HEK293 (cell line): Measurements from ENCODE around the gene TREX2.

Source experiments
- CTCF ChIA-PET: fragments of 350-600 bp; formaldehyde crosslinking; extraction: SDS; loops from one replicate; lab custom pipeline; 2021; ENCODE audit warnings: antibody characterized with exemption; lab: Yijun Ruan, JAX
- POLR2A ChIA-PET: fragments of 300-600 bp; formaldehyde crosslinking; extraction: SDS; loops from one replicate; lab custom pipeline; 2020; ENCODE audit warnings: antibody characterized with exemption, inconsistent platforms; lab: Yijun Ruan, JAX
- H3K27ac ChIP-seq: fragments of 200-500 bp; sonication (Bioruptor generic); 2 replicates; pipeline ENCODE4 v1.5.1; 2014; ENCODE audit warnings: low read depth, low read length, control low read depth, inconsistent platforms; ENCODE audit errors: extremely low read depth
- H3K36me3 ChIP-seq, 2 experiments: fragments of 200-500 bp in 1 of 2; sonication (Bioruptor generic) in 1 of 2; 1 replicate in 1 of 2; 2 replicates in 1 of 2; pipeline ENCODE4 v1.5.1; 2014 to 2017; ENCODE audit warnings: inconsistent platforms in 2 of 2, low read length in 2 of 2; ENCODE audit not compliant: control insufficient read depth in 2 of 2, insufficient read depth in 1 of 2
- H3K4me1 ChIP-seq: fragments of 200-500 bp; sonication (Bioruptor generic); 2 replicates; pipeline ENCODE4 v1.5.1; 2014; ENCODE audit warnings: mild to moderate bottlenecking, low read length, inconsistent platforms; ENCODE audit not compliant: control insufficient read depth, insufficient read depth
- H3K4me3 ChIP-seq: 2 replicates; pipeline ENCODE4 v1.5.1; 2011; ENCODE audit warnings: low read depth, mild to moderate bottlenecking, control low read depth, low read length, moderate library complexity
- H3K9me3 ChIP-seq: fragments of 200-500 bp; sonication (Bioruptor generic); 2 replicates; pipeline ENCODE4 v1.5.1; 2014; ENCODE audit warnings: low read depth, low read length, inconsistent platforms; ENCODE audit not compliant: control insufficient read depth, insufficient read depth
- BCL11A ChIP-seq: fragments of 450-650 bp; formaldehyde crosslinking; IDR thresholded peaks from 2 replicates; pipeline ENCODE4 v1.5.1; 2016; ENCODE audit warnings: low read depth, missing biosample characterization, missing genetic modification characterization
- BCL6B ChIP-seq: fragments of 450-650 bp; formaldehyde crosslinking; IDR thresholded peaks from 2 replicates; pipeline ENCODE4 v1.5.1; 2017; ENCODE audit warnings: missing biosample characterization, missing genetic modification characterization
- FEZF1 ChIP-seq: fragments of 450-650 bp; formaldehyde crosslinking; IDR thresholded peaks from 2 replicates; pipeline ENCODE4 v1.5.1; 2016; ENCODE audit warnings: missing biosample characterization, missing genetic modification characterization
- KLF16 ChIP-seq: fragments of 450-650 bp; formaldehyde crosslinking; IDR thresholded peaks from 2 replicates; pipeline ENCODE4 v1.5.1; 2017; ENCODE audit warnings: missing biosample characterization, missing genetic modification characterization
- PRDM2 ChIP-seq: fragments of 450-650 bp; formaldehyde crosslinking; IDR thresholded peaks from 2 replicates; pipeline ENCODE4 v1.5.1; 2016; ENCODE audit warnings: missing biosample characterization, missing genetic modification characterization, borderline replicate concordance
- PRDM4 ChIP-seq: fragments of 450-650 bp; formaldehyde crosslinking; IDR thresholded peaks from 2 replicates; pipeline ENCODE4 v1.5.1; 2017; ENCODE audit warnings: missing biosample characterization, missing genetic modification characterization
- SP3 ChIP-seq: fragments of 450-650 bp; formaldehyde crosslinking; IDR thresholded peaks from 2 replicates; pipeline ENCODE4 v1.5.1; 2016; ENCODE audit warnings: missing biosample characterization, missing genetic modification characterization
- WT1 ChIP-seq: fragments of 450-650 bp; formaldehyde crosslinking; IDR thresholded peaks from 2 replicates; pipeline ENCODE4 v1.5.1; 2016; ENCODE audit warnings: missing biosample characterization, missing genetic modification characterization
- ZFHX2 ChIP-seq: fragments of 450-650 bp; formaldehyde crosslinking; conservative IDR thresholded peaks from 2 replicates; pipeline ENCODE4 v1.5.1; 2016; ENCODE audit warnings: missing biosample characterization, missing genetic modification characterization
- ZNF114 ChIP-seq: fragments of 450-650 bp; formaldehyde crosslinking; IDR thresholded peaks from 2 replicates; pipeline ENCODE4 v1.5.0; 2017; ENCODE audit warnings: missing biosample characterization, missing genetic modification characterization
- ZNF174 ChIP-seq: fragments of 450-650 bp; formaldehyde crosslinking; IDR thresholded peaks from 2 replicates; pipeline ENCODE4 v1.5.0; 2017; ENCODE audit warnings: missing biosample characterization, mild to moderate bottlenecking, missing genetic modification characterization
- ZNF292 ChIP-seq: fragments of 450-650 bp; formaldehyde crosslinking; IDR thresholded peaks from 2 replicates; pipeline ENCODE4 v1.5.1; 2016; ENCODE audit warnings: low read depth, missing biosample characterization, missing genetic modification characterization, borderline replicate concordance
- ZNF324 ChIP-seq: fragments of 450-650 bp; formaldehyde crosslinking; IDR thresholded peaks from 2 replicates; pipeline ENCODE4 v1.5.1; 2016; ENCODE audit warnings: missing biosample characterization, missing genetic modification characterization
- ZNF362 ChIP-seq: fragments of 450-650 bp; formaldehyde crosslinking; IDR thresholded peaks from 2 replicates; pipeline ENCODE4 v1.5.1; 2016; ENCODE audit warnings: missing biosample characterization, missing genetic modification characterization
- ZNF394 ChIP-seq: fragments of 450-650 bp; formaldehyde crosslinking; IDR thresholded peaks from 2 replicates; pipeline ENCODE4 v1.5.1; 2016; ENCODE audit warnings: missing biosample characterization, missing genetic modification characterization, mild to moderate bottlenecking, moderate library complexity, borderline replicate concordance
- ZNF544 ChIP-seq: fragments of 450-650 bp; formaldehyde crosslinking; IDR thresholded peaks from 2 replicates; pipeline ENCODE4 v1.5.0; 2017; ENCODE audit warnings: missing biosample characterization, missing genetic modification characterization
- ZNF692 ChIP-seq: fragments of 450-650 bp; formaldehyde crosslinking; IDR thresholded peaks from 2 replicates; pipeline ENCODE4 v1.5.1; 2016; ENCODE audit warnings: missing biosample characterization, missing genetic modification characterization
- ZSCAN23 ChIP-seq: fragments of 450-650 bp; formaldehyde crosslinking; IDR thresholded peaks from 2 replicates; pipeline ENCODE4 v1.5.1; 2016; ENCODE audit warnings: missing biosample characterization, missing genetic modification characterization

The TREX2 gene

GRCh38 chrX:153475271-153475670, 29.4 kb upstream of the TREX2 start (continued):
- TF ChIP-seq BCL6B (tag by site-specific recombination) (no peak), BCL11A (no peak), ZNF114 (tag by site-specific recombination) (no peak), ZNF544 (tag by site-specific recombination) (no peak), ZNF362 (tag by site-specific recombination) (no peak), SP3 (tag by site-specific recombination) (no peak), ZNF174 (tag by site-specific recombination) (no peak), FEZF1 (tag by site-specific recombination) (no peak), ZNF394 (tag by site-specific recombination) (no peak), ZSCAN23 (tag by site-specific recombination) (no peak), PRDM2 (tag by site-specific recombination) (no peak), WT1 (no peak)
- TF ChIP-seq, all 188 proteins: peak for 0

- Histone ChIP-seq H3K4me3 (no peak overlapping the region), H3K9me3 (no peaks in the 10 kb centered on the region)
- CTCF ChIA-PET, result interaction anchor here (8.6 kb wide), 1 partner anchor 33 kb away, joined by 89 read pairs; no protein-coding TSS in a partner anchor
- TF ChIP-seq ZNF324 (tag by site-specific recombination) (no peak), ZNF292 (tag by site-specific recombination) (no peak), ZFHX2 (tag by site-specific recombination) (no peak), KLF16 (no peak), PRDM4 (no peak), ZNF692 (tag by site-specific recombination) (no peak)
- TF ChIP-seq, all 188 proteins: peak for 0
- no peaks in the 10 kb centered on the region for H3K36me3 ChIP-seq
- POLR2A ChIA-PET, result no interaction called here
- H3K4me1 ChIP-seq, result no peaks in the 10 kb centered on the region
- 0 out of 2 replicates have a peak overlapping the region, but pooled peaks have one; percentile 16 for H3K27ac ChIP-seq
Measured at GRCh38 chrX:153474718-153475117, 28.9 kb upstream of the TREX2 start.
